Kidney tubule cell (primary cell): ENCODE measurements around the gene IQCK.

ENCODE experiments used
- DNase-seq: peaks from one replicate; pipeline ENCODE4 v3.0.0-alpha.2; 2018; ENCODE audit warnings: low spot score

Gene IQCK

GRCh38 chr16:19722269-19722952 lies 4.3 kb downstream of the IQCK start:
- no peak for DNase-seq

- no peak for DNase-seq
These were observed 4.9 kb downstream of the IQCK start for GRCh38 chr16:19722981-19723380.

GRCh38 chr16:19728636-19728965 lies 10.5 kb downstream of the IQCK start:
- DNase-seq, result no peak

- DNase-seq, result no peak
These were observed 15.5 kb downstream of the IQCK start for GRCh38 chr16:19733551-19733950.

- no peak for DNase-seq
These were observed 17.2 kb downstream of the IQCK start for GRCh38 chr16:19735074-19735867.

- DNase-seq, result no peak
These were observed 19.4 kb downstream of the IQCK start for GRCh38 chr16:19737306-19738038.

- DNase-seq, result no peak
These were observed 23.3 kb downstream of the IQCK start for GRCh38 chr16:19741354-19741753.

GRCh38 chr16:19743816-19744159 lies 25.7 kb downstream of the IQCK start:
- no peak for DNase-seq

GRCh38 chr16:19744670-19745069 lies 26.6 kb downstream of the IQCK start:
- no peak for DNase-seq

GRCh38 chr16:19745286-19746010 lies 27.4 kb downstream of the IQCK start:
- DNase-seq, result no peak

GRCh38 chr16:19746561-19746960 lies 28.5 kb downstream of the IQCK start:
- no peak for DNase-seq

- no peak for DNase-seq
These were observed 30.5 kb downstream of the IQCK start for GRCh38 chr16:19748389-19749168.

- DNase-seq, result no peak
These were observed 31.6 kb downstream of the IQCK start for GRCh38 chr16:19749571-19750080.

- no peak for DNase-seq
These were observed 33.7 kb downstream of the IQCK start for GRCh38 chr16:19751478-19752385.

- DNase-seq, result peak; percentile 30
These were observed 36.0 kb downstream of the IQCK start for GRCh38 chr16:19753815-19754643.

- DNase-seq, result no peak
These were observed 36.6 kb downstream of the IQCK start for GRCh38 chr16:19754644-19755036.

GRCh38 chr16:19755268-19755667 lies 37.2 kb downstream of the IQCK start:
- no peak for DNase-seq

GRCh38 chr16:19757026-19757425 lies 39.0 kb downstream of the IQCK start:
- no peak for DNase-seq

- DNase-seq, result no peak
These were observed 39.9 kb downstream of the IQCK start for GRCh38 chr16:19757762-19758595.
